ENCODE data around the gene GPR50. TPM values are rescaled to one million over a fixed set of nuclear protein-coding genes. Genes with fewer than 3 reads are reported as not detected.

GPR50 gene
- not detected for polyA plus RNA-seq (2012; ENCODE audit: insufficient read depth, insufficient read length)

GRCh38 chrX:151176231-151176750, at the start of gene GPR50:
Gene GPR50, plus strand, starts transcription at chrX:151176584. Its CDS starts 138 bp downstream, at chrX:151176722.
- DNase-seq (ENCODE audit: low read depth, low spot score): no peak
- H3K4me3 ChIP-seq (ENCODE audit: low read length): no peak within 1 kb of the TSS

- DNase-seq (ENCODE audit: low read depth, low spot score): no peak
- no peak overlapping the region for H3K4me3 ChIP-seq (ENCODE audit: low read length)
These were observed 43.9 kb upstream of the GPR50 start for GRCh38 chrX:151132531-151132930.

- H3K4me3 ChIP-seq (ENCODE audit: low read length): no peak overlapping the region
- DNase-seq (ENCODE audit: low read depth, low spot score): peak; percentile 39
These were observed 24.6 kb upstream of the GPR50 start for GRCh38 chrX:151151665-151152267.

GRCh38 chrX:151153086-151153485, 23.3 kb upstream of the GPR50 start:
- H3K4me3 ChIP-seq (ENCODE audit: low read length): no peak overlapping the region
- DNase-seq (ENCODE audit: low read depth, low spot score): no peak

- no peak for DNase-seq (ENCODE audit: low read depth, low spot score)
- H3K4me3 ChIP-seq (ENCODE audit: low read length): no peak overlapping the region
These were observed 22.7 kb upstream of the GPR50 start for GRCh38 chrX:151153667-151154066.

- no peak overlapping the region for H3K4me3 ChIP-seq (ENCODE audit: low read length)
- no peak for DNase-seq (ENCODE audit: low read depth, low spot score)
These were observed 21.1 kb upstream of the GPR50 start for GRCh38 chrX:151155234-151155633.

- H3K4me3 ChIP-seq (ENCODE audit: low read length): no peak overlapping the region
- no peak for DNase-seq (ENCODE audit: low read depth, low spot score)
These were observed 14.7 kb upstream of the GPR50 start for GRCh38 chrX:151161690-151162089.

GRCh38 chrX:151167791-151168345, 8.5 kb upstream of the GPR50 start:
- DNase-seq (ENCODE audit: low read depth, low spot score): no peak
- H3K4me3 ChIP-seq (ENCODE audit: low read length): no peak overlapping the region

GRCh38 chrX:151169783-151170182, 6.6 kb upstream of the GPR50 start:
- DNase-seq (ENCODE audit: low read depth, low spot score): no peak
- no peak overlapping the region for H3K4me3 ChIP-seq (ENCODE audit: low read length)

- no peak overlapping the region for H3K4me3 ChIP-seq (ENCODE audit: low read length)
These were observed 1.7 kb upstream of the GPR50 start for GRCh38 chrX:151174581-151175282.

GRCh38 chrX:151175283-151176062, 911 bp upstream of the GPR50 start:
- H3K4me3 ChIP-seq (ENCODE audit: low read length): no peak overlapping the region
- DNase-seq (ENCODE audit: low read depth, low spot score): no peak

More at GRCh38 chrX:151174581-151175282, 1.7 kb upstream of the GPR50 start:
- DNase-seq (ENCODE audit: low read depth, low spot score): no peak

GRCh38 chrX:151177141-151178027, 1.0 kb downstream of the GPR50 start:
- DNase-seq (ENCODE audit: low read depth, low spot score): no peak
- H3K4me3 ChIP-seq (ENCODE audit: low read length): no peak overlapping the region

GRCh38 chrX:151178746-151179145, 2.4 kb downstream of the GPR50 start:
- no peak for DNase-seq (ENCODE audit: low read depth, low spot score)
- H3K4me3 ChIP-seq (ENCODE audit: low read length): no peak overlapping the region

- no peak for DNase-seq (ENCODE audit: low read depth, low spot score)
- no peak overlapping the region for H3K4me3 ChIP-seq (ENCODE audit: low read length)
These were observed 4.0 kb downstream of the GPR50 start for GRCh38 chrX:151180400-151180799.

- no peak for DNase-seq (ENCODE audit: low read depth, low spot score)
These were observed 4.7 kb downstream of the GPR50 start for GRCh38 chrX:151181088-151181487.

GRCh38 chrX:151183233-151183753, 6.9 kb downstream of the GPR50 start:
- H3K4me3 ChIP-seq (ENCODE audit: low read length): no peak overlapping the region

More at GRCh38 chrX:151181088-151181487, 4.7 kb downstream of the GPR50 start:
- no peak overlapping the region for H3K4me3 ChIP-seq (ENCODE audit: low read length)

GRCh38 chrX:151183912-151184565, 7.7 kb downstream of the GPR50 start:
- H3K4me3 ChIP-seq (ENCODE audit: low read length): no peak overlapping the region
- no peak for DNase-seq (ENCODE audit: low read depth, low spot score)

More at GRCh38 chrX:151183233-151183753, 6.9 kb downstream of the GPR50 start:
- DNase-seq (ENCODE audit: low read depth, low spot score): no peak

- no peak for DNase-seq (ENCODE audit: low read depth, low spot score)
These were observed 8.3 kb downstream of the GPR50 start for GRCh38 chrX:151184705-151185104.

More at GRCh38 chrX:151184705-151185104, 8.3 kb downstream of the GPR50 start:
- H3K4me3 ChIP-seq (ENCODE audit: low read length): no peak overlapping the region

Measured in Jurkat, Clone E6-1 (cell line).